Hepatocyte (in vitro differentiated cells): ENCODE measurements around the gene TAAR1. TPM values are rescaled to one million over a fixed set of nuclear protein-coding genes. Genes with fewer than 3 reads are reported as not detected.
"Not testable (repeated sequence)": the region's sequence is repeated elsewhere in the genome, so short reads cannot be mapped to it uniquely, and the experiment has no call there.

Experiments
- DNase-seq: peaks from one replicate; pipeline ENCODE4 v3.0.0-alpha.2; 2016; ENCODE audit warnings: low spot score
- H2AFZ ChIP-seq: fragments of 200-600 bp; sonication (generic); 2 replicates; pipeline ENCODE4 v1.6.0; 2016; ENCODE audit warnings: antibody characterized with exemption, mild to moderate bottlenecking
- H3K27ac ChIP-seq: fragments of 200-600 bp; sonication (generic); 2 replicates; pipeline ENCODE4 v1.5.1; 2016; ENCODE audit warnings: mild to moderate bottlenecking
- H3K27me3 ChIP-seq: fragments of 200-600 bp; sonication (generic); 2 replicates; pipeline ENCODE4 v1.6.1; 2016
- H3K36me3 ChIP-seq: fragments of 200-600 bp; sonication (generic); replicated peaks from 2 replicates; pipeline ENCODE4 v1.5.1; 2016; ENCODE audit warnings: low read depth; ENCODE audit not compliant: insufficient read depth
- H3K4me1 ChIP-seq: fragments of 200-600 bp; sonication (generic); 2 replicates; pipeline ENCODE4 v1.5.1; 2016; ENCODE audit warnings: mild to moderate bottlenecking, moderate library complexity; ENCODE audit not compliant: insufficient read depth
- H3K4me2 ChIP-seq: fragments of 200-600 bp; sonication (generic); 2 replicates; pipeline ENCODE4 v1.6.0; 2016
- H3K4me3 ChIP-seq: fragments of 200-600 bp; sonication (generic); 2 replicates; pipeline ENCODE4 v1.5.1; 2016; ENCODE audit warnings: mild to moderate bottlenecking
- H3K79me2 ChIP-seq: fragments of 200-600 bp; sonication (generic); 2 replicates; pipeline ENCODE4 v1.6.0; 2017; ENCODE audit warnings: mild to moderate bottlenecking
- H3K9me2 ChIP-seq: fragments of 200-600 bp; sonication (generic); replicated peaks from 2 replicates; pipeline ENCODE4 v1.6.0; 2017; ENCODE audit warnings: mild to moderate bottlenecking; ENCODE audit not compliant: insufficient read depth
- H3K9me3 ChIP-seq: fragments of 200-600 bp; sonication (generic); 2 replicates; pipeline ENCODE4 v1.5.1; 2016; ENCODE audit warnings: low read depth, mild to moderate bottlenecking
- H4K20me1 ChIP-seq: fragments of 200-600 bp; sonication (generic); 2 replicates; pipeline ENCODE4 v1.6.0; 2016; ENCODE audit warnings: mild to moderate bottlenecking; ENCODE audit not compliant: insufficient read depth, poor library complexity, severe bottlenecking
- CTCF ChIP-seq: fragments of 200-600 bp; sonication (generic); IDR thresholded peaks from 2 replicates; pipeline ENCODE4 v1.5.1; 2016; ENCODE audit warnings: antibody characterized with exemption, mild to moderate bottlenecking; ENCODE audit not compliant: poor library complexity
- EZH2 ChIP-seq: fragments of 200-600 bp; sonication (generic); IDR thresholded peaks from 2 replicates; pipeline ENCODE4 v1.6.1; 2016; ENCODE audit warnings: antibody characterized with exemption, mild to moderate bottlenecking, borderline replicate concordance
- EZH2phosphoT487 ChIP-seq: fragments of 200-600 bp; sonication (generic); IDR thresholded peaks from one replicate; pipeline ENCODE4 v1.6.1; 2018; ENCODE audit warnings: antibody characterized with exemption, mild to moderate bottlenecking, low read depth, moderate library complexity; ENCODE audit not compliant: unreplicated experiment, severe bottlenecking
- WGBS: methylation state at CpG from one replicate; pipeline ENCODE4 v1.1.6; 2016; ENCODE audit warnings: low lambda C conversion rate; ENCODE audit errors: missing lambda C conversion rate; 5-methylcytosine and 5-hydroxymethylcytosine counted together
- polyA plus RNA-seq: library from polyadenylated mRNA; unstranded; fragments of >200 nt; fragmentation: Nextera tagmentation; extraction: Ambion mirVana; gene quantifications from 2 replicates; pipeline ENCODE4 v1.2.1, GENCODE V29; 2016
- total RNA-seq: library from RNA; depleted of rRNA; stranded (reverse); fragments of >200 nt; gene quantifications from 2 replicates; pipeline ENCODE4 v1.2.3, GENCODE V29; 2014

The TAAR1 gene
- total and polyA plus RNA-seq, 2 experiments from 2014 or later: not detected

- Histone ChIP-seq H4K20me1 (no peaks in the 10 kb centered on the region), H3K4me3 (no peak overlapping the region), H3K36me3 (no peaks in the 10 kb centered on the region), H3K4me2 (no peak overlapping the region), H3K9me2 (no peaks in the 10 kb centered on the region), H3K9me3 (no peaks in the 10 kb centered on the region), H3K79me2 (no peaks in the 10 kb centered on the region), H2AFZ (no peak overlapping the region), H3K27me3 (no peaks in the 10 kb centered on the region), H3K27ac (no peak overlapping the region), H3K4me1 (no peaks in the 10 kb centered on the region)
- TF ChIP-seq EZH2phosphoT487 (no peak), EZH2 (no peak), CTCF (no peak)
- WGBS: 83% methylated on average over 6 of the region's 6 CpGs
- no peak for DNase-seq
Observed at GRCh38 chr6:132684272-132684671, 25.3 kb upstream of the TAAR1 start.

GRCh38 chr6:132683543-132683942, 24.6 kb upstream of the TAAR1 start:
- Histone ChIP-seq H2AFZ (no peak overlapping the region), H3K4me1 (no peaks in the 10 kb centered on the region), H3K9me2 (no peaks in the 10 kb centered on the region), H3K79me2 (no peaks in the 10 kb centered on the region), H3K36me3 (no peaks in the 10 kb centered on the region), H4K20me1 (no peaks in the 10 kb centered on the region), H3K9me3 (no peaks in the 10 kb centered on the region), H3K4me2 (no peak overlapping the region), H3K4me3 (no peak overlapping the region), H3K27ac (no peak overlapping the region), H3K27me3 (no peaks in the 10 kb centered on the region)
- DNase-seq: no peak
- TF ChIP-seq EZH2phosphoT487: no peak
- TF ChIP-seq CTCF: no peak
- TF ChIP-seq EZH2: no peak
- 84% methylated on average over 6 of the region's 6 CpGs for WGBS

- H3K4me1 ChIP-seq, H4K20me1 ChIP-seq, H3K9me2 ChIP-seq, H3K79me2 ChIP-seq, H3K27ac ChIP-seq, H3K27me3 ChIP-seq, H3K9me3 ChIP-seq, H3K4me2 ChIP-seq, DNase-seq, H3K36me3 ChIP-seq, H2AFZ ChIP-seq, H3K4me3 ChIP-seq: not testable (repeated sequence)
Observed at GRCh38 chr6:132679094-132679493, 20.1 kb upstream of the TAAR1 start.

- no peak overlapping the region for H3K4me2 ChIP-seq
- no peaks in the 10 kb centered on the region for H3K9me2 ChIP-seq
- H3K27me3 ChIP-seq: no peaks in the 10 kb centered on the region
- no peaks in the 10 kb centered on the region for H3K4me1 ChIP-seq
- no peak overlapping the region for H3K27ac ChIP-seq
- no peaks in the 10 kb centered on the region for H3K9me3 ChIP-seq
- no peaks in the 10 kb centered on the region for H4K20me1 ChIP-seq
- H3K79me2 ChIP-seq: no peaks in the 10 kb centered on the region
- no peak overlapping the region for H3K4me3 ChIP-seq
- no peak for DNase-seq
- H3K36me3 ChIP-seq: no peaks in the 10 kb centered on the region
- no peak overlapping the region for H2AFZ ChIP-seq
- TF ChIP-seq EZH2: no peak
- TF ChIP-seq EZH2phosphoT487: no peak
Observed at GRCh38 chr6:132675749-132676148, 16.8 kb upstream of the TAAR1 start.

GRCh38 chr6:132675002-132675401, 16.0 kb upstream of the TAAR1 start:
- TF ChIP-seq CTCF (no peak), EZH2 (no peak), EZH2phosphoT487 (no peak)
- no peaks in the 10 kb centered on the region for H4K20me1 ChIP-seq
- no peak overlapping the region for H2AFZ ChIP-seq
- H3K4me3 ChIP-seq: no peak overlapping the region
- no peak for DNase-seq
- no peaks in the 10 kb centered on the region for H3K79me2 ChIP-seq
- no peaks in the 10 kb centered on the region for H3K36me3 ChIP-seq
- H3K4me1 ChIP-seq: peaks cover 7% of the 10 kb centered on the region
- H3K27me3 ChIP-seq: no peaks in the 10 kb centered on the region
- no peaks in the 10 kb centered on the region for H3K9me3 ChIP-seq
- 90% methylated on average over 3 of the region's 3 CpGs for WGBS
- no peaks in the 10 kb centered on the region for H3K9me2 ChIP-seq
- H3K27ac ChIP-seq: no peak overlapping the region
- no peak overlapping the region for H3K4me2 ChIP-seq
